Measurements from ENCODE around the gene CSNK2A1. TPM values are rescaled to one million over a fixed set of nuclear protein-coding genes. Genes with fewer than 3 reads are reported as not detected.

Gene CSNK2A1
- total and polyA plus RNA-seq, 2 of the 8 experiments (the other 6 are each of a cell fraction or from before 2014, with no cell fraction given) = 117 to 260 TPM

DNA sequence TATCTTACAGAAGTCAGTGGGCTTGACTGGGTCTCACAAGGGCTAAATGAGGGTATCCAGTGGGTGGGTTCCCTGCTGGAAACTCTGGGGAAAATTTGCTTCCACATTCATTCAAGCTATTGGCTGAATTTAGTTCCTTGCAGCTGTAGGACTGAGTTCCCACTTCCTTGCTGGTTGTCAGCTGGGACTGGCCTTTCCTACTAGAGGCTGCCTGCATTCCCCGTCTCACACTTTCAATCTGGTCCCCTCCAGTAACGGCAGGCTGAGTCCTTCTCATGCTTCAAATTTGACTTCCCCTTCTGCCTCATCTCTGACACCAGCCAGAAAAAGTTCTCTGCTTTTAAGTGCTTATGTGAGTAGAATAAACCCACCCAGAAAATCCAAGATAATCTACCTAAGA lies 4.4 kb downstream of the CSNK2A1 start:
- no peak overlapping the region for H3K27ac ChIP-seq (ENCODE audit: low read depth, low read length)
- peaks cover 4% of the 10 kb centered on the region for H3K23me2 ChIP-seq (ENCODE audit: low read depth, low read length)
- peaks cover 0 to 7% (median 2%) of the 10 kb centered on the region in 4 experiments; a peak in 2 of 8 replicates for H3K36me3 ChIP-seq (ENCODE audit: control insufficient read depth in 2 of 4, insufficient read depth in 4 of 4, low read length in 3 of 4)
- H4K5ac ChIP-seq (ENCODE audit: insufficient read length, low read depth, low read length) = no peak overlapping the region
- H2BK120ac ChIP-seq (replicated peaks; ENCODE audit: low read depth, low read length) = no peak overlapping the region
- peaks cover 2 to 13% (median 5%) of the 10 kb centered on the region in 4 experiments; a peak in 6 of 7 replicates for H3K4me1 ChIP-seq (replicated peaks in 1 of 4; ENCODE audit: control insufficient read depth in 3 of 4, insufficient read depth in 4 of 4, low read length in 3 of 4)
- no peak overlapping the region for H4K91ac ChIP-seq (replicated peaks; ENCODE audit: insufficient read length, low read length)
- H3K79me2 ChIP-seq (ENCODE audit: control insufficient read depth in 1 of 2, insufficient read depth in 2 of 2, low read length in 2 of 2) = peaks cover 78 to 92% of the 10 kb centered on the region in 2 experiments
- H3K27me3 ChIP-seq (replicated peaks in 1 of 4; ENCODE audit: control insufficient read depth in 3 of 4, extremely low read depth in 1 of 4, insufficient read depth in 3 of 4, low read length in 3 of 4) = no peaks in the 10 kb centered on the region
- 86% methylated on average over 2 of the region's 2 CpGs; no CpG with 5 or more reads in 1 of the 2 experiments for WGBS, 2 experiments (ENCODE audit: extremely low coverage in 1 of 2, insufficient coverage in 1 of 2, insufficient read length in 1 of 2, insufficient replicate concordance in 2 of 2, low coverage in 1 of 2, low lambda C conversion rate in 2 of 2, missing lambda C conversion rate in 1 of 2)
- H2BK12ac ChIP-seq (ENCODE audit: low read depth, low read length) = no peak overlapping the region
- H3K14ac ChIP-seq (ENCODE audit: insufficient read length) = no peak overlapping the region
- peaks cover 43 to 44% of the 10 kb centered on the region in 2 experiments for H4K20me1 ChIP-seq (replicated peaks in 1 of 2; ENCODE audit: control insufficient read depth in 1 of 2, insufficient read depth in 2 of 2, low read length in 2 of 2)
- ChIA-PET CTCF (ENCODE audit: partially characterized antibody) (interaction anchor here (1.0 kb wide), 1 partner anchor 106 kb away, joined by 4 read pairs; no protein-coding TSS in a partner anchor), POLR2A (ENCODE audit: partially characterized antibody) (interaction anchor here (1.2 to 4.2 kb wide), 3 partner anchors 10 to 46 kb away, joined by 3 to 15 read pairs (median 3); no protein-coding TSS in a partner anchor)
- FAIRE-seq (no peak), DNase-seq (ENCODE audit: low read depth in 1 of 2, low spot score in 2 of 2) (no peak)
- H2BK5ac ChIP-seq (ENCODE audit: low read depth, low read length) = no peak overlapping the region
- H3K4me2 ChIP-seq (ENCODE audit: insufficient read depth in 1 of 2, low read depth in 2 of 2, low read length in 2 of 2) = peak overlapping the region; percentile 23 to 62; a peak in 1 of 4 replicates
- no peak overlapping the region for H2BK20ac ChIP-seq (ENCODE audit: low read length)
- no peak overlapping the region for H3K18ac ChIP-seq (ENCODE audit: extremely low read depth, low read length)
- H2AK5ac ChIP-seq (ENCODE audit: low read depth, low read length) = no peak overlapping the region
- no peak overlapping the region for H3K23ac ChIP-seq (ENCODE audit: insufficient read length)
- no peak overlapping the region for H3K56ac ChIP-seq (replicated peaks; ENCODE audit: insufficient read length, low read depth, low read length)
- no peak overlapping the region for H4K8ac ChIP-seq (ENCODE audit: extremely low read depth, insufficient read depth, low read length)
- no peak overlapping the region for H3K9ac ChIP-seq (replicated peaks in 1 of 4; ENCODE audit: extremely low read depth in 1 of 4, low read depth in 3 of 4, low read length in 3 of 4)
- H3K4ac ChIP-seq (replicated peaks; ENCODE audit: insufficient read length, low read depth, low read length) = no peak overlapping the region
- no peak overlapping the region for H3K4me3 ChIP-seq (ENCODE audit: extremely low read depth in 1 of 4, insufficient read depth in 2 of 4, low read depth in 3 of 4, low read length in 4 of 4)
- peaks cover 0 to 4% of the 10 kb centered on the region in 2 experiments; a peak in 2 of 4 replicates for H3K9me3 ChIP-seq (ENCODE audit: insufficient read depth in 2 of 2, low read depth in 1 of 2, low read length in 1 of 2)
- no peak overlapping the region for H2AFZ ChIP-seq (ENCODE audit: low read length)
- peaks cover 2% of the 10 kb centered on the region; the same call in 1 of the 2 replicates for H3K79me1 ChIP-seq (ENCODE audit: low read depth, low read length)
- no peak overlapping the region for H2BK15ac ChIP-seq (ENCODE audit: low read length)
- no peak for TF ChIP-seq CHD1 (IDR thresholded peaks at IDR 0.05; ENCODE audit: low read depth, low read length)
- no peak for TF ChIP-seq SP2 (IDR thresholded peaks at IDR 0.05; ENCODE audit: low read length)
- no peak for TF ChIP-seq GTF2F1 (IDR thresholded peaks at IDR 0.05; ENCODE audit: borderline replicate concordance, low read depth, low read length)
- no peak for TF ChIP-seq NANOG (IDR thresholded peaks at IDR 0.05; ENCODE audit: insufficient read depth, low read depth, low read length, poor library complexity, severe bottlenecking)
- TF ChIP-seq BACH1 (IDR thresholded peaks at IDR 0.05; ENCODE audit: low read length) = no peak
- no peak for TF ChIP-seq TEAD4 (IDR thresholded peaks at IDR 0.05; ENCODE audit: low read depth, low read length)
- TF ChIP-seq SP4 (IDR thresholded peaks at IDR 0.05; ENCODE audit: low read length) = no peak
- no peak for TF ChIP-seq SUZ12 (IDR thresholded peaks at IDR 0.05; ENCODE audit: low read length)
- no peak for TF ChIP-seq CTBP2 (IDR thresholded peaks at IDR 0.05; ENCODE audit: borderline replicate concordance, insufficient read depth, insufficient read length, low read length)
- no peak for TF ChIP-seq GABPA (IDR thresholded peaks at IDR 0.05; ENCODE audit: borderline replicate concordance, insufficient read depth, low read length)
- TF ChIP-seq KDM4A (IDR thresholded peaks at IDR 0.05; ENCODE audit: low read depth, low read length, severe bottlenecking) = no peak
- TF ChIP-seq CEBPB (IDR thresholded peaks at IDR 0.05; ENCODE audit: low read depth, low read length) = no peak
- TF ChIP-seq SIN3A (conservative IDR thresholded peaks at IDR 0.05 in 1 of 2, IDR thresholded peaks at IDR 0.05 in 1 of 2; ENCODE audit: low read depth in 1 of 2, low read length in 2 of 2) = no peak
- TF ChIP-seq TCF12 (IDR thresholded peaks at IDR 0.05; ENCODE audit: low read depth, low read length) = no peak

Measured in H1 (cell line).